SK-N-SH (cell line): ENCODE measurements around the gene CATSPER3. TPM values are rescaled to one million over a fixed set of nuclear protein-coding genes. Genes with fewer than 3 reads are reported as not detected.

ENCODE experiments used
- CTCF ChIA-PET: fragments of 300-600, 350-600 bp; formaldehyde crosslinking; extraction: SDS; loops from one replicate; lab custom pipeline; 2021; lab: Yijun Ruan, JAX
- POLR2A ChIA-PET: fragments of 350-600 bp; sonication (Branson Sonifier 250); formaldehyde crosslinking; extraction: SDS; loops from one replicate; lab custom pipeline; 2020; ENCODE audit warnings: antibody characterized with exemption, inconsistent platforms; lab: Yijun Ruan, JAX
- DNase-seq: peaks from one replicate; pipeline ENCODE4 v3.0.0; 2012
- H2AFZ ChIP-seq: fragments of 200-600 bp; sonication (generic); 2 replicates; pipeline ENCODE4 v1.8.1; 2016; ENCODE audit warnings: antibody characterized with exemption, mild to moderate bottlenecking, low read depth
- H3F3A ChIP-seq: fragments of 200-600 bp; sonication (generic); replicated peaks from 2 replicates; pipeline ENCODE3; 2016; ENCODE audit warnings: antibody characterized with exemption, mild to moderate bottlenecking; ENCODE audit not compliant: insufficient read depth
- H3K27ac ChIP-seq, 2 experiments: fragments of 200-500 bp in 1 of 2; fragments of 200-600 bp in 1 of 2; sonication (Bioruptor generic) in 1 of 2; sonication (generic), shearing (Covaris generic) in 1 of 2; 2 replicates each; pipeline versions ENCODE4 v1.5.1 to v1.6.1; 2014 to 2016; ENCODE audit warnings: low read depth in 2 of 2, inconsistent platforms in 1 of 2, low read length in 1 of 2, mild to moderate bottlenecking in 1 of 2, mixed read lengths in 1 of 2
- H3K27me3 ChIP-seq: fragments of 200-600 bp; sonication (generic), shearing (Covaris generic); 2 replicates; pipeline ENCODE4 v1.6.1; 2016; ENCODE audit warnings: mixed run types; ENCODE audit not compliant: insufficient read depth
- H3K36me3 ChIP-seq, 2 experiments: fragments of 200-500 bp in 1 of 2; fragments of 200-600 bp in 1 of 2; sonication (Bioruptor generic) in 1 of 2; sonication (generic) in 1 of 2; replicated peaks in 1 of 2; 2 replicates each; pipeline versions ENCODE3 to v1.5.1; 2014 to 2016; ENCODE audit warnings: low read length in 1 of 2, mild to moderate bottlenecking in 1 of 2; ENCODE audit not compliant: insufficient read depth in 2 of 2, control insufficient read depth in 1 of 2
- H3K4me1 ChIP-seq, 2 experiments: fragments of 200-500 bp in 1 of 2; fragments of 200-600 bp in 1 of 2; sonication (Bioruptor generic) in 1 of 2; sonication (generic), shearing (Covaris generic) in 1 of 2; 2 replicates each; pipeline versions ENCODE4 v1.5.1 to v1.6.1; 2014 to 2016; ENCODE audit warnings: low read depth in 1 of 2, low read length in 1 of 2, mixed run types in 1 of 2; ENCODE audit not compliant: insufficient read depth in 2 of 2, control insufficient read depth in 1 of 2
- H3K4me2 ChIP-seq: fragments of 200-600 bp; sonication (generic), shearing (Covaris generic); 2 replicates; pipeline ENCODE4 v1.6.1; 2017; ENCODE audit warnings: mixed run types
- H3K4me3 ChIP-seq, 2 experiments: fragments of 200-500 bp in 1 of 2; fragments of 200-600 bp in 1 of 2; sonication (Bioruptor generic) in 1 of 2; sonication (generic), shearing (Covaris generic) in 1 of 2; 2 replicates each; pipeline versions ENCODE4 v1.5.1 to v1.8.1; 2014 to 2016; ENCODE audit warnings: low read depth in 2 of 2, inconsistent platforms in 1 of 2, low read length in 1 of 2, mild to moderate bottlenecking in 1 of 2, mixed read lengths in 1 of 2, moderate library complexity in 1 of 2
- H3K79me2 ChIP-seq: fragments of 200-600 bp; sonication (generic); 2 replicates; pipeline ENCODE4 v1.8.1; 2017; ENCODE audit warnings: mild to moderate bottlenecking; ENCODE audit not compliant: insufficient read depth
- H3K9ac ChIP-seq: fragments of 200-600 bp; sonication (generic); 2 replicates; pipeline ENCODE4 v1.6.1; 2017; ENCODE audit warnings: mixed run types
- H3K9me2 ChIP-seq: fragments of 200-600 bp; sonication (generic); 2 replicates; pipeline ENCODE4 v1.6.1; 2017; ENCODE audit warnings: mixed run types
- H3K9me3 ChIP-seq: fragments of 200-600 bp; sonication (generic); 2 replicates; pipeline ENCODE4 v1.6.1; 2017; ENCODE audit warnings: mixed run types, mild to moderate bottlenecking, moderate library complexity
- H4K20me1 ChIP-seq: fragments of 200-600 bp; sonication (generic); 2 replicates; pipeline ENCODE4 v1.6.1; 2017; ENCODE audit warnings: mild to moderate bottlenecking, mixed run types; ENCODE audit not compliant: insufficient read depth
- ELF1 ChIP-seq: IDR thresholded peaks from 2 replicates; pipeline ENCODE4 v1.4.0; 2012
- EP300 ChIP-seq, 2 experiments: IDR thresholded peaks; 2 replicates each; pipeline versions ENCODE4 v1.4.0 to v1.6.1; 2012; ENCODE audit warnings: borderline replicate concordance in 1 of 2, low read depth in 1 of 2, low read length in 1 of 2
- EZH2phosphoT487 ChIP-seq: fragments of 200-600 bp; sonication (generic); IDR thresholded peaks from 2 replicates; pipeline ENCODE4 v1.6.1; 2017; ENCODE audit warnings: low read depth, mixed run types, mild to moderate bottlenecking, antibody characterized with exemption, moderate library complexity, borderline replicate concordance
- FOXJ3 ChIP-seq: sonication (generic); formaldehyde crosslinking; IDR thresholded peaks from 2 replicates; pipeline ENCODE4 v1.5.1; 2020; ENCODE audit warnings: mild to moderate bottlenecking, missing genetic modification reagents
- GATA2 ChIP-seq: sonication (generic); formaldehyde crosslinking; IDR thresholded peaks from 2 replicates; pipeline ENCODE4 v1.5.0; 2020; ENCODE audit warnings: mild to moderate bottlenecking, missing genetic modification reagents
- JUND ChIP-seq: IDR thresholded peaks from 2 replicates; pipeline ENCODE4 v1.4.0; 2012
- MAX ChIP-seq: IDR thresholded peaks from 2 replicates; pipeline ENCODE4 v1.4.0; 2012; ENCODE audit warnings: low read depth
- MXI1 ChIP-seq: IDR thresholded peaks from 2 replicates; pipeline ENCODE4 v1.6.1; 2012; ENCODE audit warnings: mild to moderate bottlenecking, low read depth, low read length, improper control_type of control experiment
- NFIC ChIP-seq: IDR thresholded peaks from 2 replicates; pipeline ENCODE4 v1.4.0; 2012; ENCODE audit warnings: borderline replicate concordance
- NRF1 ChIP-seq: IDR thresholded peaks from 2 replicates; pipeline ENCODE4 v1.6.1; 2012; ENCODE audit warnings: low read depth, mild to moderate bottlenecking, low read length
- RAD21 ChIP-seq: IDR thresholded peaks from 2 replicates; pipeline ENCODE4 v1.6.1; 2012; ENCODE audit warnings: mild to moderate bottlenecking, low read length
- RCOR1 ChIP-seq: fragments of 150-350 bp; IDR thresholded peaks from 2 replicates; pipeline ENCODE4 v1.6.1; 2017; ENCODE audit warnings: antibody characterized with exemption, low read length
- REST ChIP-seq: IDR thresholded peaks from 2 replicates; pipeline ENCODE4 v1.6.1; 2012; ENCODE audit warnings: mild to moderate bottlenecking, low read depth, low read length, moderate library complexity
- RFX5 ChIP-seq: IDR thresholded peaks from 2 replicates; pipeline ENCODE4 v1.6.1; 2012; ENCODE audit warnings: mild to moderate bottlenecking, improper control_type of control experiment, low read length
- RXRA ChIP-seq: IDR thresholded peaks from 2 replicates; pipeline ENCODE4 v1.4.0; 2012; ENCODE audit warnings: low read depth, mild to moderate bottlenecking, borderline replicate concordance
- SIN3A ChIP-seq: IDR thresholded peaks from 2 replicates; pipeline ENCODE4 v1.6.1; 2012; ENCODE audit warnings: low read depth, mild to moderate bottlenecking, low read length, moderate library complexity, borderline replicate concordance
- SMC3 ChIP-seq: IDR thresholded peaks from 2 replicates; pipeline ENCODE4 v1.6.1; 2012; ENCODE audit warnings: low read depth, low read length, improper control_type of control experiment
- TAF1 ChIP-seq: IDR thresholded peaks from 2 replicates; pipeline ENCODE4 v1.6.1; 2012; ENCODE audit warnings: low read depth, mild to moderate bottlenecking, low read length, moderate library complexity, borderline replicate concordance
- WGBS: methylation state at CpG from one replicate; pipeline ENCODE4 v1.1.6; 2017; ENCODE audit warnings: low lambda C conversion rate; 5-methylcytosine and 5-hydroxymethylcytosine counted together
- polyA plus RNA-seq, 3 experiments: library from polyadenylated mRNA; depleted of rRNA; stranded (reverse); fragments of >200 nt; gene quantifications; 2 replicates each; pipeline ENCODE4 v1.2.3, GENCODE V29; 2012
- TF ChIP-seq, protein P1 (sequence below): IDR thresholded peaks from 2 replicates; pipeline ENCODE4 v1.4.0; 2012; ENCODE audit warnings: low read depth, borderline replicate concordance
- TF ChIP-seq, protein P2 (sequence below): fragments of 150-350 bp; IDR thresholded peaks from 2 replicates; pipeline ENCODE4 v1.6.1; 2016; ENCODE audit warnings: mild to moderate bottlenecking, low read depth, low read length

Gene CATSPER3
- polyA plus RNA-seq, 1 of the 3 experiments (the other 2 are of a cell fraction) = 0.26 TPM

- Histone ChIP-seq H3K79me2 (no peaks in the 10 kb centered on the region), H3K9me3 (no peaks in the 10 kb centered on the region), H4K20me1 (no peaks in the 10 kb centered on the region), H3K27ac (no peak overlapping the region), H3K27me3 (no peaks in the 10 kb centered on the region; the same call in 1 of the 2 replicates), H3K4me3 (no peak overlapping the region), H2AFZ (no peak overlapping the region), H3K4me1 (no peaks in the 10 kb centered on the region; a peak in 1 of 4 replicates), H3K36me3 (no peaks in the 10 kb centered on the region), H3K4me2 (no peak overlapping the region), H3F3A (no peaks in the 10 kb centered on the region), H3K9me2 (no peaks in the 10 kb centered on the region), H3K9ac (no peak overlapping the region)
- no peak for TF ChIP-seq SIN3A
- no peak for TF ChIP-seq ELF1
- TF ChIP-seq GATA2 = no peak
- TF ChIP-seq RFX5 = no peak
- no peak for TF ChIP-seq REST
- peak; percentile 7 for DNase-seq
- ChIA-PET CTCF (interaction anchor here (0.6 to 1.3 kb wide), 4 partner anchors 15 to 180 kb away, joined by 3 to 4 read pairs (median 3); no protein-coding TSS in a partner anchor), POLR2A (no interaction called here)
- WGBS = 47% methylated on average over 3 of the region's 4 CpGs
These were observed 43.8 kb downstream of the CATSPER3 start for GRCh38 chr5:135011355-135012032.

GRCh38 chr5:135012033-135012588 lies 44.4 kb downstream of the CATSPER3 start:
- no peak overlapping the region for H3K27ac ChIP-seq
- H3K36me3 ChIP-seq = no peaks in the 10 kb centered on the region
- no peaks in the 10 kb centered on the region for H3K79me2 ChIP-seq
- H3K9ac ChIP-seq = no peak overlapping the region
- DNase-seq = peak; percentile 6
- H3F3A ChIP-seq = no peaks in the 10 kb centered on the region
- no peak overlapping the region for H2AFZ ChIP-seq
- H4K20me1 ChIP-seq = no peaks in the 10 kb centered on the region
- ChIA-PET POLR2A (no interaction called here), CTCF (interaction anchor here (1.0 to 2.0 kb wide), 4 partner anchors 14 to 179 kb away, joined by 3 to 4 read pairs (median 4); partner anchors contain the start of gene PCBD2)
- no peak for TF ChIP-seq SMC3
- no peak for TF ChIP-seq RFX5
- no peak for TF ChIP-seq TAF1
- TF ChIP-seq EP300 (IDR thresholded peaks at IDR 0.05; ENCODE audit: borderline replicate concordance in 1 of 2, low read depth in 1 of 2, low read length in 1 of 2) = no peak
- no peak for TF ChIP-seq JUND
- TF ChIP-seq FOXJ3 (CRISPR knock-in tag) = no peak
- no peak for TF ChIP-seq NFIC
- TF ChIP-seq MXI1 = no peak
- no peak for TF ChIP-seq MAX
- TF ChIP-seq, protein P1, sequence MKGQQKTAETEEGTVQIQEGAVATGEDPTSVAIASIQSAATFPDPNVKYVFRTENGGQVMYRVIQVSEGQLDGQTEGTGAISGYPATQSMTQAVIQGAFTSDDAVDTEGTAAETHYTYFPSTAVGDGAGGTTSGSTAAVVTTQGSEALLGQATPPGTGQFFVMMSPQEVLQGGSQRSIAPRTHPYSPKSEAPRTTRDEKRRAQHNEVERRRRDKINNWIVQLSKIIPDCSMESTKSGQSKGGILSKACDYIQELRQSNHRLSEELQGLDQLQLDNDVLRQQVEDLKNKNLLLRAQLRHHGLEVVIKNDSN = no peak
- TF ChIP-seq RAD21 = no peak
- no peak for TF ChIP-seq RCOR1
- no peak for TF ChIP-seq SIN3A
- no peak for TF ChIP-seq RXRA
- no peak for TF ChIP-seq ELF1
- TF ChIP-seq GATA2 = no peak
- TF ChIP-seq, protein P2, sequence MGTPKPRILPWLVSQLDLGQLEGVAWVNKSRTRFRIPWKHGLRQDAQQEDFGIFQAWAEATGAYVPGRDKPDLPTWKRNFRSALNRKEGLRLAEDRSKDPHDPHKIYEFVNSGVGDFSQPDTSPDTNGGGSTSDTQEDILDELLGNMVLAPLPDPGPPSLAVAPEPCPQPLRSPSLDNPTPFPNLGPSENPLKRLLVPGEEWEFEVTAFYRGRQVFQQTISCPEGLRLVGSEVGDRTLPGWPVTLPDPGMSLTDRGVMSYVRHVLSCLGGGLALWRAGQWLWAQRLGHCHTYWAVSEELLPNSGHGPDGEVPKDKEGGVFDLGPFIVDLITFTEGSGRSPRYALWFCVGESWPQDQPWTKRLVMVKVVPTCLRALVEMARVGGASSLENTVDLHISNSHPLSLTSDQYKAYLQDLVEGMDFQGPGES = no peak
- TF ChIP-seq NRF1 = no peak
- TF ChIP-seq EZH2phosphoT487 = no peak
- H3K4me3 ChIP-seq = no peak overlapping the region
- no peaks in the 10 kb centered on the region for H3K9me3 ChIP-seq
- H3K9me2 ChIP-seq = no peaks in the 10 kb centered on the region
- H3K4me1 ChIP-seq = no peaks in the 10 kb centered on the region; a peak in 1 of 4 replicates
- 39% methylated on average over 2 of the region's 2 CpGs for WGBS
- no peaks in the 10 kb centered on the region; the same call in 1 of the 2 replicates for H3K27me3 ChIP-seq
- H3K4me2 ChIP-seq = no peak overlapping the region
